Activated B cell treated with CpG ODN at 0.5 μM for 24 hours (primary cell): ENCODE results near the gene ZNF92. TPM values are rescaled to one million over a fixed set of nuclear protein-coding genes. Genes with fewer than 3 reads are reported as not detected.
"Not testable (repeated sequence)": the region's sequence is repeated elsewhere in the genome, so short reads cannot be mapped to it uniquely, and the experiment has no call there.

Experiments used
- ATAC-seq: fragments of 200-7000 bp; cut with Tn5 transposase; one replicate; pipeline ENCODE4 v1.10.0; 2021; ENCODE audit warnings: low read depth, mild to moderate bottlenecking, moderate library complexity
- CTCF ChIA-PET: fragments of 350-600 bp; sonication (Branson Sonifier 250); formaldehyde crosslinking; loops from one replicate; lab custom pipeline; 2021; ENCODE audit warnings: antibody characterized with exemption; lab: Charles Lee
- POLR2A ChIA-PET: fragments of 350-600 bp; sonication (Branson Sonifier 250); formaldehyde crosslinking; loops from one replicate; lab custom pipeline; 2021; ENCODE audit warnings: antibody characterized with exemption; lab: Charles Lee
- DNase-seq: peaks from one replicate; pipeline ENCODE4 v3.0.0; 2022
- H3K27ac Mint-ChIP-seq: one replicate; pipeline ENCODE4 v1.8.0; 2020; ENCODE audit warnings: mixed read lengths
- H3K27me3 Mint-ChIP-seq: one replicate; pipeline ENCODE4 v1.8.0; 2021; ENCODE audit warnings: mixed read lengths
- H3K36me3 Mint-ChIP-seq: one replicate; pipeline ENCODE4 v1.8.0; 2021; ENCODE audit warnings: low read depth, mixed read lengths
- H3K4me1 Mint-ChIP-seq: one replicate; pipeline ENCODE4 v1.8.0; 2021; ENCODE audit warnings: mixed read lengths
- H3K4me3 Mint-ChIP-seq: one replicate; pipeline ENCODE4 v1.8.0; 2020; ENCODE audit warnings: mild to moderate bottlenecking, mixed read lengths
- H3K9me3 Mint-ChIP-seq: one replicate; pipeline ENCODE4 v1.8.0; 2020; ENCODE audit warnings: mixed read lengths
- intact Hi-C: fragments of 100-400 bp; cut with micrococcal nuclease; formaldehyde crosslinking; loops from one replicate; pipeline ENCODE4 v1.15.1; 2024
- total RNA-seq: library from RNA; stranded (reverse); gene quantifications from 2 replicates; pipeline ENCODE4 v1.2.3, GENCODE V29; 2022
- TF ChIP-seq, protein P1 (sequence below): fragments of 200-600 bp; IDR thresholded peaks from one replicate; pipeline ENCODE4 v1.8.0; 2022; ENCODE audit warnings: antibody characterized with exemption, mild to moderate bottlenecking

ZNF92 gene
- total RNA-seq, 1 donor from 2014 or later = 27.1 TPM

DNA sequence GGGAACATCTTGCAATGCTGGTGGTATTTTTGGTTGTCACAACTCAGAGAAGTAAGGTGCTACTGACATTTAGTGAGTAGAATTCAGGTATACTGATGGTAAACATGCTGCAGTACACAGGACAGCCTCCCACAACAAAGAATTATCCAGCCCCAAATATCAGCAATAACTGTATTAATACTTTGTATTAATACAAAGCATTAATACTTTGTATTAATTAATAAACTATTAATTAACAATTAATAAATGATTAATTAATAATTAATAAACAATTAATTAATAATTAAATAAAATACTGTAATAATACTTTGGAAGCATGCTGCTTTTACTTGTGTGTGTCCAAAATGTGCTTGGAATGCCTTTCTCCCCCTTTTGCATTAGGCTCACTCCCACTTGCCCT, 62.5 kb downstream of the ZNF92 start:
- peaks cover 2% of the 10 kb centered on the region for H3K4me1 Mint-ChIP-seq
- intact Hi-C loops = no loop called here
- DNase-seq (no peak), ATAC-seq (no peak)
- ChIA-PET POLR2A (no interaction called here), CTCF (no interaction called here)
- H3K27ac Mint-ChIP-seq = no peak overlapping the region
- no peaks in the 10 kb centered on the region for H3K36me3 Mint-ChIP-seq
- no peak overlapping the region for H3K4me3 Mint-ChIP-seq
- no peaks in the 10 kb centered on the region for H3K9me3 Mint-ChIP-seq
- no peaks in the 10 kb centered on the region for H3K27me3 Mint-ChIP-seq
- TF ChIP-seq, protein P1, sequence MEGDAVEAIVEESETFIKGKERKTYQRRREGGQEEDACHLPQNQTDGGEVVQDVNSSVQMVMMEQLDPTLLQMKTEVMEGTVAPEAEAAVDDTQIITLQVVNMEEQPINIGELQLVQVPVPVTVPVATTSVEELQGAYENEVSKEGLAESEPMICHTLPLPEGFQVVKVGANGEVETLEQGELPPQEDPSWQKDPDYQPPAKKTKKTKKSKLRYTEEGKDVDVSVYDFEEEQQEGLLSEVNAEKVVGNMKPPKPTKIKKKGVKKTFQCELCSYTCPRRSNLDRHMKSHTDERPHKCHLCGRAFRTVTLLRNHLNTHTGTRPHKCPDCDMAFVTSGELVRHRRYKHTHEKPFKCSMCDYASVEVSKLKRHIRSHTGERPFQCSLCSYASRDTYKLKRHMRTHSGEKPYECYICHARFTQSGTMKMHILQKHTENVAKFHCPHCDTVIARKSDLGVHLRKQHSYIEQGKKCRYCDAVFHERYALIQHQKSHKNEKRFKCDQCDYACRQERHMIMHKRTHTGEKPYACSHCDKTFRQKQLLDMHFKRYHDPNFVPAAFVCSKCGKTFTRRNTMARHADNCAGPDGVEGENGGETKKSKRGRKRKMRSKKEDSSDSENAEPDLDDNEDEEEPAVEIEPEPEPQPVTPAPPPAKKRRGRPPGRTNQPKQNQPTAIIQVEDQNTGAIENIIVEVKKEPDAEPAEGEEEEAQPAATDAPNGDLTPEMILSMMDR = no peak

DNA sequence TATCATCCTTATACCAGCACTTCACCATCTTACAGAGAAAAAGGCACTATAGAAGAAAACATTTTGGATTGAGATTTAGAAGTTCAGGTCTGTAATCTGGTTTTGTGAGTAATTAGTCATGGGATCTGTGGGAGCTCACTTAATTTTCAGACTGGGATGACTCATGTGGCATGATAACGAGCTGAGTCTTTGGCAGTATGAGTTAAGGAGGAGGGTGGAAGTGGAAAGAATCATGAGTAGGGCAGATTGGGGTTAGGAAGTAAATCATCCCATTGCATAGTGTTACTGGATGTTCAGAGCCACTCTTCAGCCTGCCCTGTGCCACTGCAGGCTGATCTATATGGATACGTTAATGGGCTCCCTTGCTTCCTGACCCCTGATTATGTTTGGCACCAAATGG, 64.9 kb downstream of the ZNF92 start:
- TF ChIP-seq, protein P1 = no peak
- Mint-ChIP-seq H3K4me1 (no peaks in the 10 kb centered on the region), H3K36me3 (no peaks in the 10 kb centered on the region), H3K27me3 (no peaks in the 10 kb centered on the region), H3K9me3 (no peaks in the 10 kb centered on the region), H3K27ac (no peak overlapping the region), H3K4me3 (no peak overlapping the region)
- CTCF ChIA-PET = no interaction called here
- no peak for ATAC-seq
- intact Hi-C loops = no loop called here
- POLR2A ChIA-PET = no interaction called here
- DNase-seq = no peak

DNA sequence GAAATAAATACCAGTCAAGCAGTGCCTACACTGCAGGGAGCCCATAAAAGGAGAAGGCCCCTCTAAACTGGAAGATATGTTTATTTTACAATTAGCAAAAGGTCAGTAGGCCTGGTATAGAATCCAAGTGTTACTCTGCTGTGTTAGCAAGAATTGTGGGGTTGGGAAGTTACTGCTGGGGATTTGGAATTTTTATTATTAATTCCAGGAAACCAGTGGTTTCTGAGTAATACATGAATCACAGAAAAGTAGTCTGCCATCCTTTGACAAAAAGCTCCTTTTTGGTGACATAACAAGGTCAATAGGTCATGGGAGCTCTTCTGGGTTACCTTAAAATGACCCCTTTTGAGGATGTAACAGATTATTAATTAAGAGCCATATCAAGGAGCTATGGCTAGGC, 67.4 kb downstream of the ZNF92 start:
- ChIA-PET CTCF (no interaction called here), POLR2A (no interaction called here)
- intact Hi-C loops = loop anchor here (10.0 kb wide), 1 partner anchor 54 kb away; no protein-coding TSS in a partner anchor
- DNase-seq = no peak
- H3K4me3 Mint-ChIP-seq = no peak overlapping the region
- H3K27ac Mint-ChIP-seq = no peak overlapping the region
- TF ChIP-seq, protein P1 = no peak
- no peaks in the 10 kb centered on the region for H3K27me3 Mint-ChIP-seq
- H3K36me3 Mint-ChIP-seq = no peaks in the 10 kb centered on the region
- no peak for ATAC-seq
- peaks cover 2% of the 10 kb centered on the region for H3K9me3 Mint-ChIP-seq
- no peaks in the 10 kb centered on the region for H3K4me1 Mint-ChIP-seq

DNA sequence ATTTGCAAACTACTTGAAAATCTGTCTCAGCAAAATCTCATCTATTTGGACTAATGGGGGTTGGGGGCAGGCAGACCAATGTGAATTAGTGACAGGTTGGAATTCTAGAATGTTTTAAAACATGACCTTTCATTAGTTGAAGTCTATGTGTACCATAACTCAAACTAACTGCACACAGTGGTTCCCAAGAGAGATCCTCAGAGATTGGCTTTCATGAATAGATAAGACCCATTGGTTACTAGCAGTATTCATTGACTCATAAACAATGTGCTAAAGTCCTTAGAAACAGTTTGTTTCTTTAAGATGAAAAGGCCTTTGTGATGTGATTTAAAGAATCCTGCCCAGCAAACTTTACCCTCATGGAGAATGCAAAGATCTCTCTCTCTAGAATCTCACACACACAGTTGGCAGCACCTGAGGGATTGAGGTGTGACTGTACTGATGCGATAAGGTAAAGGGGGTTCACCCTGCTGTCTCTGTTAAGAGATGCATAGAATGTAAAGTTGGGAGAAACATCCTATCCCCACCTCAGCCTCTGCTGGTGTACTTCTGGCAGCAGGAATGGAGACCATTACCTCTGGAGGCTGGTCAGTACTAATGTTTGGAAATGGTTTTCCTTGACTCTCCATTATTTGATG, 70.7 kb downstream of the ZNF92 start:
- no peak overlapping the region for H3K27ac Mint-ChIP-seq
- ATAC-seq (no peak), DNase-seq (no peak)
- H3K4me1 Mint-ChIP-seq = peaks cover 2% of the 10 kb centered on the region
- intact Hi-C loops = loop anchor here (10.0 kb wide), 1 partner anchor 50 kb away; no protein-coding TSS in a partner anchor
- no peak overlapping the region for H3K4me3 Mint-ChIP-seq
- POLR2A ChIA-PET = no interaction called here
- TF ChIP-seq, protein P1 = no peak
- no peaks in the 10 kb centered on the region for H3K27me3 Mint-ChIP-seq
- CTCF ChIA-PET = no interaction called here
- peaks cover 6% of the 10 kb centered on the region for H3K9me3 Mint-ChIP-seq
- no peaks in the 10 kb centered on the region for H3K36me3 Mint-ChIP-seq

DNA sequence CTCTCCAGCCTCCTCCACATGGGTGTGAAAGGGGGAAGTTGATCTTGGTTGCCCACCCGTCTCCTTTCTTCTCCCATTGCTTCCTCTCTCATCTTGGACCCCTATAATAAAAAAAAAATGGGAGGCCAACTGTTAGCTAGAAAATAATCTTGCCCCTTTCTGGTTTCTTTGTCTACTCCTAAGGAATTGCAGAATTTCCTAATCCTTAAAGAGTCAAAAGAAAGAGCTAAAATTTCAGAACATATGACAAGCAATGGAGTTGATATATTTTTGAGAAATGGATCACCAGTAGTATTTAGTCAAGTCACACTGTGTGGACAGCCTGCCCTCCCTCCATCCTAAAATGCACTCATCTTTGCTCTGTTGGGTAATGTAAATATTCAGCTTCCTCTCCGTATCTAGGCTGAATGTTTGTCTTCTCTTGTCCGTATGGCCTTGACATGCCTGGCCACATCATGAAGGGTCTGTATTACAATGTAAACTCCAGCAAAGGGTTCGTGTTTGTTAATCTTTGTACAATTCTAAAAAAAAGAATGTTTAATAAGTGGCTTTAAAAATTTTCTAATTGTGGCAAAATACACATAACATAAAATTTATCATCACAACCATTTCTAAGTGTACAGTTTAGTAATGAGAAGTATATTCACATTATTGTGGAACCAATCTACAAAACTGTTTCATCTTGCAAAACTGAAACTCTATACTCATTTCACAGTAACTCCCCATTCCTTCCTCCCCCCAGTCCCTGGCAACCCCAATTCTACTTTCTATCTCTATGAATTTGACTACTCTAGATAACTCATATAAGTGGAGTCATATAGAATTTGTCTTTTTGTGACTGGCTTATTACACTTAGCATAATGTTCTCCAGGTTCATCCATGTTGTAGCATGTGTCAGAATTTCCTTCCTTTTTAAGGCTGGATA, 71.5 kb downstream of the ZNF92 start:
- POLR2A ChIA-PET = no interaction called here
- intact Hi-C loops = loop anchor here (5.0 to 10.0 kb wide), 2 partner anchors 50 to 493 kb away; no protein-coding TSS in a partner anchor
- Mint-ChIP-seq H3K27ac (no peak overlapping the region), H3K4me3 (no peak overlapping the region), H3K27me3 (no peaks in the 10 kb centered on the region), H3K36me3 (no peaks in the 10 kb centered on the region), H3K9me3 (peaks cover 6% of the 10 kb centered on the region), H3K4me1 (peaks cover 7% of the 10 kb centered on the region)
- no peak for DNase-seq
- CTCF ChIA-PET = no interaction called here
- TF ChIP-seq, protein P1 = no peak
- ATAC-seq = no peak

DNA sequence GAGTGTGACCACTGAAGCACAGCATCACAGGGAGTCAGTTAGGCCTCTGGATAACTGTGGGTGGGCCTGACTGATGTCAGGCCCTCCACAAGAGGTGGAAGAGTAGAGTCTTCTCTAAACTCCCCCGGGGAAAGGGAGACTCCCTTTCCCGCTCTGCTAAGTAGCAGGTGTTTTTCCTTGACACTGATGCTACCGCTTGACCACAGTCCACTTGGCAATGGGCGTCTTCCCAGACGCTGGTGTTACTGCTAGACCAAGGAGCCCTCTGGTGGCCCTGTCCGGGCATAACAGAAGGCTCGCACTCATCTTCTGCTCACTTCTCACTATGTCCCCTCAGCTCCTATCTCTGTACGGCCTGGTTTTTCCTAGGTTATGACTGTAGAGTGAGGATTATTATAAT, 73.4 kb downstream of the ZNF92 start:
- H3K4me3 Mint-ChIP-seq, POLR2A ChIA-PET, ATAC-seq, H3K9me3 Mint-ChIP-seq, DNase-seq, H3K36me3 Mint-ChIP-seq, H3K27ac Mint-ChIP-seq, H3K27me3 Mint-ChIP-seq: not testable (repeated sequence)
- intact Hi-C loops = loop anchor here (5.0 to 10.0 kb wide), 2 partner anchors 48 to 495 kb away; no protein-coding TSS in a partner anchor
- peaks cover 12% of the 10 kb centered on the region for H3K4me1 Mint-ChIP-seq
- CTCF ChIA-PET = interaction anchor here (1.1 kb wide), 1 partner anchor 230 kb away, joined by 3 read pairs; no protein-coding TSS in a partner anchor
